ENCODE data around the gene TRAF3IP3. TPM values are rescaled to one million over a fixed set of nuclear protein-coding genes. Genes with fewer than 3 reads are reported as not detected.

The TRAF3IP3 gene
- polyA plus RNA-seq, 1 donor from 2014 or later = not detected

DNA sequence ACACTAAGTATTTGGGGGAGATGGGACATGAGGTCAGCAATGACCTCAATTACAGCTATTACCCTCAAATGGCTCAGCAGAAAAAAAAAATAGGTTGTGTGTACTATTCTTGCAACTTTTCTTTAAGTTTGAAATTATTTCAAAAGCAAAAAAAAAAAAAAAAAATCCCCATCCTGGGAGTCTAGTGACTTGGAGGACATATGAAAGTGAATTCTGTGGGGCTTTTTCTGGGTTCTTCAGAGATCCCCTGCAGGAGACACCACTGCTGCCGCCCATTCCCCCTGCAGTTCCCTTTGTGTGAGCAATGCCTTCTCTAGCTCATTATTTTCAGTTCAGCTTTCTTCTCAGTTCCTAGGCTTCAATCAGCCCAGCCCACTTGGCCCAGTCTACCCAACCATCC, 34.5 kb upstream of the TRAF3IP3 start:
- Histone ChIP-seq H3K27me3 (ENCODE audit: insufficient read depth, low read depth, low read length) (no peaks in the 10 kb centered on the region), H3K4me3 (ENCODE audit: low read length) (no peak overlapping the region), H2AFZ (ENCODE audit: low read depth, low read length) (no peak overlapping the region), H3K36me3 (ENCODE audit: insufficient read depth, low read length) (no peaks in the 10 kb centered on the region), H3K9ac (ENCODE audit: low read length) (no peak overlapping the region), H3K79me2 (replicated peaks; ENCODE audit: insufficient read depth, low read length) (no peaks in the 10 kb centered on the region), H3K9me2 (ENCODE audit: insufficient read depth, low read length) (no peaks in the 10 kb centered on the region), H3F3A (ENCODE audit: insufficient read depth, low read length, poor library complexity, severe bottlenecking) (no peaks in the 10 kb centered on the region), H4K20me1 (ENCODE audit: insufficient read depth) (no peaks in the 10 kb centered on the region), H3K27ac (ENCODE audit: low read length) (no peak overlapping the region), H3K4me2 (ENCODE audit: low read length) (no peak overlapping the region), H3K9me3 (ENCODE audit: low read length) (no peaks in the 10 kb centered on the region)
- TF ChIP-seq, protein P1, sequence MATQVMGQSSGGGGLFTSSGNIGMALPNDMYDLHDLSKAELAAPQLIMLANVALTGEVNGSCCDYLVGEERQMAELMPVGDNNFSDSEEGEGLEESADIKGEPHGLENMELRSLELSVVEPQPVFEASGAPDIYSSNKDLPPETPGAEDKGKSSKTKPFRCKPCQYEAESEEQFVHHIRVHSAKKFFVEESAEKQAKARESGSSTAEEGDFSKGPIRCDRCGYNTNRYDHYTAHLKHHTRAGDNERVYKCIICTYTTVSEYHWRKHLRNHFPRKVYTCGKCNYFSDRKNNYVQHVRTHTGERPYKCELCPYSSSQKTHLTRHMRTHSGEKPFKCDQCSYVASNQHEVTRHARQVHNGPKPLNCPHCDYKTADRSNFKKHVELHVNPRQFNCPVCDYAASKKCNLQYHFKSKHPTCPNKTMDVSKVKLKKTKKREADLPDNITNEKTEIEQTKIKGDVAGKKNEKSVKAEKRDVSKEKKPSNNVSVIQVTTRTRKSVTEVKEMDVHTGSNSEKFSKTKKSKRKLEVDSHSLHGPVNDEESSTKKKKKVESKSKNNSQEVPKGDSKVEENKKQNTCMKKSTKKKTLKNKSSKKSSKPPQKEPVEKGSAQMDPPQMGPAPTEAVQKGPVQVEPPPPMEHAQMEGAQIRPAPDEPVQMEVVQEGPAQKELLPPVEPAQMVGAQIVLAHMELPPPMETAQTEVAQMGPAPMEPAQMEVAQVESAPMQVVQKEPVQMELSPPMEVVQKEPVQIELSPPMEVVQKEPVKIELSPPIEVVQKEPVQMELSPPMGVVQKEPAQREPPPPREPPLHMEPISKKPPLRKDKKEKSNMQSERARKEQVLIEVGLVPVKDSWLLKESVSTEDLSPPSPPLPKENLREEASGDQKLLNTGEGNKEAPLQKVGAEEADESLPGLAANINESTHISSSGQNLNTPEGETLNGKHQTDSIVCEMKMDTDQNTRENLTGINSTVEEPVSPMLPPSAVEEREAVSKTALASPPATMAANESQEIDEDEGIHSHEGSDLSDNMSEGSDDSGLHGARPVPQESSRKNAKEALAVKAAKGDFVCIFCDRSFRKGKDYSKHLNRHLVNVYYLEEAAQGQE (IDR thresholded peaks at IDR 0.05; ENCODE audit: borderline replicate concordance) = no peak
- no peak for TF ChIP-seq SMC3 (conservative IDR thresholded peaks at IDR 0.05; ENCODE audit: poor library complexity)
- TF ChIP-seq POLR2AphosphoS5 (IDR thresholded peaks at IDR 0.05) = no peak
- no peak for TF ChIP-seq CTCF (IDR thresholded peaks at IDR 0.05; ENCODE audit: poor library complexity, severe bottlenecking)
- no peak for TF ChIP-seq MXI1 (conservative IDR thresholded peaks at IDR 0.05; ENCODE audit: poor library complexity, severe bottlenecking)
- TF ChIP-seq RAD21 (conservative IDR thresholded peaks at IDR 0.05) = no peak
- no peak for TF ChIP-seq TAF1 (IDR thresholded peaks at IDR 0.05; ENCODE audit: low read depth)
- no peak for TF ChIP-seq EZH2 (IDR thresholded peaks at IDR 0.05; ENCODE audit: borderline replicate concordance, insufficient read depth, low read length, poor library complexity, severe bottlenecking)
- TF ChIP-seq EP300 (conservative IDR thresholded peaks at IDR 0.05; ENCODE audit: poor library complexity, severe bottlenecking) = no peak

- Histone ChIP-seq H3K9ac (ENCODE audit: low read length) (no peak overlapping the region), H3K4me3 (ENCODE audit: low read length) (no peak overlapping the region), H4K20me1 (ENCODE audit: insufficient read depth) (no peaks in the 10 kb centered on the region), H3K27me3 (ENCODE audit: insufficient read depth, low read depth, low read length) (no peaks in the 10 kb centered on the region), H3K4me2 (ENCODE audit: low read length) (no peak overlapping the region), H2AFZ (ENCODE audit: low read depth, low read length) (no peak overlapping the region), H3F3A (ENCODE audit: insufficient read depth, low read length, poor library complexity, severe bottlenecking) (no peaks in the 10 kb centered on the region), H3K9me3 (ENCODE audit: low read length) (no peaks in the 10 kb centered on the region), H3K27ac (ENCODE audit: low read length) (no peak overlapping the region), H3K36me3 (ENCODE audit: insufficient read depth, low read length) (no peaks in the 10 kb centered on the region), H3K79me2 (replicated peaks; ENCODE audit: insufficient read depth, low read length) (no peaks in the 10 kb centered on the region), H3K9me2 (ENCODE audit: insufficient read depth, low read length) (no peaks in the 10 kb centered on the region)
- TF ChIP-seq, protein P1 (IDR thresholded peaks at IDR 0.05; ENCODE audit: borderline replicate concordance) = no peak
Observed at GRCh38 chr1:209723265-209723664, 32.6 kb upstream of the TRAF3IP3 start.

Data from neural cell (in vitro differentiated cells).